GM18502 (cell line): ENCODE results near the gene LOXL1.
"Not testable (repeated sequence)": the region's sequence is repeated elsewhere in the genome, so short reads cannot be mapped to it uniquely, and the experiment has no call there.

Source experiments
- ATAC-seq: cut with Tn5 transposase; IDR thresholded peaks from one replicate; pipeline ENCODE4 v1.9.1; 2021; ENCODE audit warnings: mild to moderate bottlenecking; ENCODE audit not compliant: unreplicated experiment, poor library complexity

LOXL1 gene

GRCh38 chr15:73936181-73936580 lies 9.9 kb downstream of the LOXL1 start:
- ATAC-seq = no peak

- no peak for ATAC-seq
Observed at GRCh38 chr15:73936588-73937290, 10.5 kb downstream of the LOXL1 start.

- ATAC-seq = no peak
Observed at GRCh38 chr15:73937296-73937695, 11.0 kb downstream of the LOXL1 start.

- ATAC-seq = no peak
Observed at GRCh38 chr15:73937726-73938125, 11.5 kb downstream of the LOXL1 start.

GRCh38 chr15:73938516-73938915 lies 12.3 kb downstream of the LOXL1 start:
- not testable (repeated sequence) for ATAC-seq

- ATAC-seq = no peak
Observed at GRCh38 chr15:73939138-73939537, 12.9 kb downstream of the LOXL1 start.

- ATAC-seq = no peak
Observed at GRCh38 chr15:73940061-73940981, 14.1 kb downstream of the LOXL1 start.

GRCh38 chr15:73941044-73941443 lies 14.8 kb downstream of the LOXL1 start:
- ATAC-seq = no peak

GRCh38 chr15:73941449-73941848 lies 15.2 kb downstream of the LOXL1 start:
- no peak for ATAC-seq

GRCh38 chr15:73941871-73942635 lies 15.8 kb downstream of the LOXL1 start:
- no peak for ATAC-seq

GRCh38 chr15:73942751-73943270 lies 16.5 kb downstream of the LOXL1 start:
- no peak for ATAC-seq

GRCh38 chr15:73944161-73945129 lies 18.2 kb downstream of the LOXL1 start:
- ATAC-seq = no peak

GRCh38 chr15:73945130-73945508 lies 18.9 kb downstream of the LOXL1 start:
- no peak for ATAC-seq

GRCh38 chr15:73946046-73946721 lies 19.9 kb downstream of the LOXL1 start:
- no peak for ATAC-seq

GRCh38 chr15:73946795-73947370 lies 20.6 kb downstream of the LOXL1 start:
- no peak for ATAC-seq

- no peak for ATAC-seq
Observed at GRCh38 chr15:73947651-73948050, 21.4 kb downstream of the LOXL1 start.

GRCh38 chr15:73948396-73948795 lies 22.1 kb downstream of the LOXL1 start:
- ATAC-seq = no peak

GRCh38 chr15:73948982-73949381 lies 22.7 kb downstream of the LOXL1 start:
- ATAC-seq = no peak

- ATAC-seq = no peak
Observed at GRCh38 chr15:73949496-73949895, 23.2 kb downstream of the LOXL1 start.
